Measurements from ENCODE around the gene DSG1.

DSG1 gene

GRCh38 chr18:31380912-31381311 is 63.0 kb downstream of the DSG1 start:
- no peak overlapping the region for H3K27ac Mint-ChIP-seq
- no peaks in the 10 kb centered on the region for H3K4me1 Mint-ChIP-seq (ENCODE audit: low read depth)
- no peaks in the 10 kb centered on the region for H3K36me3 Mint-ChIP-seq (ENCODE audit: low read depth)
- H3K4me3 Mint-ChIP-seq = no peak overlapping the region
- H3K27me3 Mint-ChIP-seq (ENCODE audit: low read depth) = no peaks in the 10 kb centered on the region
- peaks cover 3% of the 10 kb centered on the region for H3K9me3 Mint-ChIP-seq

DNA sequence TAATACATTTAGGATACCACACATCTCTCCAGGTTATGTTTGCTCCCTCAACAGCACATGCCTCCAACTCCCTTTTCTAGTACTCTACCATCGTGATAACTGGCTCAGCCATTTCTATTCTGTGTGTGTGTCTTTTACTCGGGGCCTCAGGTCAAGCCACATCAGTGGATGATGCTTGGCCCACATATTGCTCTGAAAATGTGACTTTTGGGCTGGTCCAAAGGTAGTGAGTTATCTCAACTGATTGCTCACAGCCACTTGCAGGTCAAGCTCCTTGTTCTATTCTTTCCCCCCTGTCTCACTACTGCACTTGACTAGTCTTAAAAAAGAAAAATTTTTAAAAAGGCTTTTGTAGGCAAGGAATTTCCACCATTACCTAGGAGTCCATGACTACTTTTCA is 64.1 kb downstream of the DSG1 start:
- Mint-ChIP-seq H3K9me3 (no peaks in the 10 kb centered on the region), H3K27ac (no peak overlapping the region), H3K27me3 (ENCODE audit: low read depth) (no peaks in the 10 kb centered on the region), H3K36me3 (ENCODE audit: low read depth) (no peaks in the 10 kb centered on the region), H3K4me3 (no peak overlapping the region), H3K4me1 (ENCODE audit: low read depth) (no peaks in the 10 kb centered on the region)

- no peaks in the 10 kb centered on the region for H3K36me3 Mint-ChIP-seq (ENCODE audit: low read depth)
- H3K27ac Mint-ChIP-seq = no peak overlapping the region
- no peaks in the 10 kb centered on the region for H3K9me3 Mint-ChIP-seq
- H3K4me1 Mint-ChIP-seq (ENCODE audit: low read depth) = no peaks in the 10 kb centered on the region
- no peak overlapping the region for H3K4me3 Mint-ChIP-seq
- no peaks in the 10 kb centered on the region for H3K27me3 Mint-ChIP-seq (ENCODE audit: low read depth)
These were observed 68.8 kb downstream of the DSG1 start for GRCh38 chr18:31386741-31387140.

DNA sequence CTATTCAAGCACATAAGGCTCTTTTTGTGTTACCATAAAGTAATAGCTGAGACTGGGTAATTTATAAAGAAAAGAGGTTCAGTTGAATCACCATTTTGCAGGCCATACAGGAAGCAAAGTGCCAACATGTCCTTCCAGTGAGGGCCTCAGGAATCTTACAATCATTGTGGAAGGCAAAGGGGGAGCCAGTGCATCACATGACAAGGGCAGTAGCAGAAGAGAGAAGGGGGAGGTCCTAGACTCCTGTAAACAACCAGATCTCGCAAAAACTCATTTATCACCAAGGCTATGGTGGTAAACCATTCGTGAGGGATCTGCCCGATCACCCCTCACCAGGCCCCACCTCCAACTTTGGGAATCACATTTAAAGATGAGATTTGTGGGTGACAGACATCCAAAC is 75.3 kb downstream of the DSG1 start:
- H3K4me3 Mint-ChIP-seq = no peak overlapping the region
- H3K4me1 Mint-ChIP-seq (ENCODE audit: low read depth) = no peaks in the 10 kb centered on the region
- no peak overlapping the region for H3K27ac Mint-ChIP-seq
- H3K9me3 Mint-ChIP-seq = no peaks in the 10 kb centered on the region
- no peaks in the 10 kb centered on the region for H3K27me3 Mint-ChIP-seq (ENCODE audit: low read depth)
- H3K36me3 Mint-ChIP-seq (ENCODE audit: low read depth) = no peaks in the 10 kb centered on the region

DNA sequence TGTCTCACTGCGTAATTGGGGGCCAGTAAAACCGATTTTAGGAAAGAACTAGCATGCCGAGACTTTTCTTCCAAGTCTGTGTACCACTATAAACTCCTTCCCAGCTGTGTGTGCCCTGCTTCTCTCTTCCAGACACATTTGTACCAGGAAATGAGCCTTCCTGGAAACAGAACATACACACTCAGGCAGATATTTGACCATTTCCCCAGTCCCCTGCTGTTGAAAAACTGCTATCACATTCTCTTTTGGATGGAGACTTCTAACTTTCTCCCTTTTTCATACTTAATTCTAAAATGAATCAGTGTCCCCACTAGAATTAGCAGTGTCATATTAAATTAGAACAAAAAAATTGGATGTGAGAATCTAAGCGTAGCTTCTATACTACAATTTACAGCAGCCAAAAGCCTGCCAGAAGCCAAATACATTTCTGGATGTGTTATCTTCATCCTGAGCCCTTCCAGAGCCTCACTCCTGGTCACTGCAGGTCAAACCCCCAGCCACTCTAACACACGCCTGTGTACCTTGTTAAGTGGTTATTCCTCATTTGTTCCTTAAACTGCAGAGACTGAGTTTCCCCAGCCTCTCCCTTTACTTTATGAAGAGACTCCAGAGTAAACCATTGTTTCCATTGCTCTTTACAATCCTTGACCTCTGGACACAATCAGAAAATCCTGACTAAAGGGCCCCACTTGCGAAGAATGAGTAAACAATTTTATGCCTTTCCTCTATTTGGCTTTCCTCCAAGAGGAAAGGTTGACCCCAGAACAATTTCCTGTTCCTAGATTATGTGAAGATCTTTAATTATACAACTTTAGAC is 79.0 kb downstream of the DSG1 start:
- Mint-ChIP-seq H3K9me3 (no peaks in the 10 kb centered on the region), H3K36me3 (ENCODE audit: low read depth) (no peaks in the 10 kb centered on the region), H3K27ac (no peak overlapping the region), H3K4me1 (ENCODE audit: low read depth) (no peaks in the 10 kb centered on the region), H3K27me3 (ENCODE audit: low read depth) (no peaks in the 10 kb centered on the region), H3K4me3 (no peak overlapping the region)

GRCh38 chr18:31398191-31398590 is 80.2 kb downstream of the DSG1 start:
- Mint-ChIP-seq H3K9me3 (no peaks in the 10 kb centered on the region), H3K27me3 (ENCODE audit: low read depth) (no peaks in the 10 kb centered on the region), H3K27ac (no peak overlapping the region), H3K4me3 (no peak overlapping the region), H3K4me1 (ENCODE audit: low read depth) (no peaks in the 10 kb centered on the region), H3K36me3 (ENCODE audit: low read depth) (no peaks in the 10 kb centered on the region)

DNA sequence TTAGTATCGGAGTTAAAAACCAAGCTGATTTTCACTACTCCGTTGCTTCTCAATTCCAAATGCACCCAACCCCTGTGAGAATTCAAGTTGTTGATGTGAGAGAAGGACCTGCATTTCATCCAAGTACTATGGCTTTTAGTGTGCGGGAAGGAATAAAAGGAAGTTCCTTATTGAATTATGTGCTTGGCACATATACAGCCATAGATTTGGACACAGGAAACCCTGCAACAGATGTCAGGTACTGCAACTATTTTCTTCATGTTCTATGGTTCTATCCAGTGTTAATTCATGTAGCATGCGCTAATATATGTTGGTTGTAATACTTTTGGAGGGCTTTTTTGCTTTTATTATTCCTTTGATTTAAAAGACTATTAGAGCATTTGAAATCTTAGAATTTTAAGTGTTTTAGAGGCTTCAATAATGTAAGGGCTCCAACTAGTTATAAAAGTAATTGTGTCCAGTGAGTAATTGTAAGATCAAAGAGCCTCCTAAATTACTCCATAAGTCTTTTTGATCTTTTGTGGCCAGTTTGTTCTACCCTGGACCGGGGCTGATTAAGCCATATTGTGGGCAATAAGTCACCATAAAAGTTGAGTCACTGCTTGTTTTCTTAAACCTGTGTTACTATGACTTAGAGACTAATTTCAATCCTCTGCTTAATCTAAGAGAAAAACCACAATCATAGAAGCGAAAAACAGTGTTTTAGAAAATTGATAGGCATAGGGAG is 81.5 kb downstream of the DSG1 start:
- H3K36me3 Mint-ChIP-seq (ENCODE audit: low read depth) = no peaks in the 10 kb centered on the region
- no peak overlapping the region for H3K27ac Mint-ChIP-seq
- no peak overlapping the region for H3K4me3 Mint-ChIP-seq
- H3K9me3 Mint-ChIP-seq = no peaks in the 10 kb centered on the region
- no peaks in the 10 kb centered on the region for H3K4me1 Mint-ChIP-seq (ENCODE audit: low read depth)
- no peaks in the 10 kb centered on the region for H3K27me3 Mint-ChIP-seq (ENCODE audit: low read depth)

- Mint-ChIP-seq H3K36me3 (ENCODE audit: low read depth) (no peaks in the 10 kb centered on the region), H3K27me3 (ENCODE audit: low read depth) (no peaks in the 10 kb centered on the region), H3K4me3 (no peak overlapping the region), H3K4me1 (ENCODE audit: low read depth) (no peaks in the 10 kb centered on the region), H3K9me3 (no peaks in the 10 kb centered on the region), H3K27ac (no peak overlapping the region)
These were observed 83.4 kb downstream of the DSG1 start for GRCh38 chr18:31401156-31402025.

GRCh38 chr18:31402026-31402373 is 84.0 kb downstream of the DSG1 start:
- Mint-ChIP-seq H3K27ac (no peak overlapping the region), H3K36me3 (ENCODE audit: low read depth) (no peaks in the 10 kb centered on the region), H3K27me3 (ENCODE audit: low read depth) (no peaks in the 10 kb centered on the region), H3K4me3 (no peak overlapping the region), H3K9me3 (no peaks in the 10 kb centered on the region), H3K4me1 (ENCODE audit: low read depth) (no peaks in the 10 kb centered on the region)

DNA sequence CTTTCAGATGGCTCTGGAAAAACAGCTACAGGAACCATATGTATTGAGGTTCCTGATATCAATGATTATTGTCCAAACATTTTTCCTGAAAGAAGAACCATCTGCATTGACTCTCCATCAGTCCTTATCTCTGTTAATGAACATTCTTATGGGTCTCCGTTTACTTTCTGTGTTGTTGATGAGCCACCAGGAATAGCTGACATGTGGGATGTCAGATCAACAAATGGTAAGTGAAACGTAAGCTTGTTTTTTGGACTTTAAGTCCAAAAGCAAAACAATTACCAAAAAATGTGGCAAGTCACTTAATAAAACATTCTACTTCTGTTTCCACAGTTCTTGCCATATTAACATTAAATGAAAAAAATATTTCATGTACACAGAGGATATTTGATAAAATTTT is 85.4 kb downstream of the DSG1 start:
- Mint-ChIP-seq H3K4me3 (no peak overlapping the region), H3K9me3 (no peaks in the 10 kb centered on the region), H3K27me3 (ENCODE audit: low read depth) (no peaks in the 10 kb centered on the region)

More for the DNA sequence above, 85.4 kb downstream of the DSG1 start:
- Mint-ChIP-seq H3K4me1 (ENCODE audit: low read depth) (no peaks in the 10 kb centered on the region), H3K27ac (no peak overlapping the region), H3K36me3 (ENCODE audit: low read depth) (no peaks in the 10 kb centered on the region)

Measured in T-helper 1 cell treated with Interleukin-12 subunit alpha and Interleukin-12 subunit beta and Interleukin-4 antibody, amounts not matched to agents 30 μg/mL and 1 μg/mL, for 36 hours (primary cell).